Liver (tissue), 3 donors: Measurements from ENCODE around the gene GCKR.

ENCODE experiments used
- ATF3 ChIP-seq: IDR thresholded peaks from 2 replicates; pipeline ENCODE4 v1.6.1; 2016; ENCODE audit warnings: antibody characterized with exemption
- CTCF ChIP-seq: fragments of 150-350 bp; IDR thresholded peaks from 2 replicates; pipeline ENCODE4 v1.5.1; 2017; ENCODE audit warnings: improper control_type of control experiment, low read depth, low read length; ENCODE audit not compliant: missing input control
- GABPA ChIP-seq, 2 donors: IDR thresholded peaks in 1 of 2; conservative IDR thresholded peaks in 1 of 2; 2 replicates each; pipeline ENCODE4 v1.6.1; 2016; ENCODE audit warnings: antibody characterized with exemption in 2 of 2, mild to moderate bottlenecking in 1 of 2, moderate library complexity in 1 of 2
- JUND ChIP-seq, 2 donors: IDR thresholded peaks; 2 replicates each; pipeline ENCODE4 v1.6.1; 2016; ENCODE audit warnings: antibody characterized with exemption in 2 of 2
- MAX ChIP-seq: IDR thresholded peaks from 2 replicates; pipeline ENCODE4 v1.6.1; 2016; ENCODE audit warnings: antibody characterized with exemption
- RAD21 ChIP-seq, 2 donors: IDR thresholded peaks; 2 replicates each; pipeline ENCODE4 v1.6.1; 2016; ENCODE audit warnings: antibody characterized with exemption in 2 of 2, mild to moderate bottlenecking in 2 of 2
- REST ChIP-seq: IDR thresholded peaks from 2 replicates; pipeline ENCODE4 v1.6.1; 2016; ENCODE audit warnings: antibody characterized with exemption, mild to moderate bottlenecking
- RXRA ChIP-seq, 2 donors: IDR thresholded peaks; 2 replicates each; pipeline ENCODE4 v1.6.1; 2017 to 2018; ENCODE audit warnings: antibody characterized with exemption in 2 of 2, mild to moderate bottlenecking in 1 of 2
- SP1 ChIP-seq: IDR thresholded peaks from 2 replicates; pipeline ENCODE4 v1.6.1; 2018; ENCODE audit warnings: antibody characterized with exemption, mild to moderate bottlenecking
- TAF1 ChIP-seq: conservative IDR thresholded peaks from 2 replicates; pipeline ENCODE4 v1.6.1; 2016; ENCODE audit warnings: antibody characterized with exemption, mild to moderate bottlenecking
- YY1 ChIP-seq: IDR thresholded peaks from 2 replicates; pipeline ENCODE4 v1.6.1; 2016; ENCODE audit warnings: antibody characterized with exemption, mild to moderate bottlenecking
- ZBTB33 ChIP-seq: IDR thresholded peaks from 2 replicates; pipeline ENCODE4 v1.6.1; 2016; ENCODE audit warnings: antibody characterized with exemption
- donor health status: healthy.
- donor health status: healthy.

GRCh38 chr2:27520316-27520715 is 23.7 kb downstream of the GCKR start:
- TF ChIP-seq CTCF: no peak
- no peak for TF ChIP-seq YY1
- no peak for TF ChIP-seq ZBTB33
- no peak for TF ChIP-seq JUND (IDR thresholded peaks at IDR 0.05)
- TF ChIP-seq SP1: peak; percentile 70
- peak; percentile 38 for TF ChIP-seq REST
- TF ChIP-seq TAF1: no peak
- no peak for TF ChIP-seq MAX
- TF ChIP-seq GABPA (IDR thresholded peaks at IDR 0.05 in 1 of 2, conservative IDR thresholded peaks at IDR 0.05 in 1 of 2): no peak
- TF ChIP-seq RAD21 (IDR thresholded peaks at IDR 0.05): peak; percentile 22 to 45
- no peak for TF ChIP-seq ATF3
- peak; percentile 48 to 67 for TF ChIP-seq RXRA (IDR thresholded peaks at IDR 0.05)
